ENCODE results near the gene DLK1.

DNA sequence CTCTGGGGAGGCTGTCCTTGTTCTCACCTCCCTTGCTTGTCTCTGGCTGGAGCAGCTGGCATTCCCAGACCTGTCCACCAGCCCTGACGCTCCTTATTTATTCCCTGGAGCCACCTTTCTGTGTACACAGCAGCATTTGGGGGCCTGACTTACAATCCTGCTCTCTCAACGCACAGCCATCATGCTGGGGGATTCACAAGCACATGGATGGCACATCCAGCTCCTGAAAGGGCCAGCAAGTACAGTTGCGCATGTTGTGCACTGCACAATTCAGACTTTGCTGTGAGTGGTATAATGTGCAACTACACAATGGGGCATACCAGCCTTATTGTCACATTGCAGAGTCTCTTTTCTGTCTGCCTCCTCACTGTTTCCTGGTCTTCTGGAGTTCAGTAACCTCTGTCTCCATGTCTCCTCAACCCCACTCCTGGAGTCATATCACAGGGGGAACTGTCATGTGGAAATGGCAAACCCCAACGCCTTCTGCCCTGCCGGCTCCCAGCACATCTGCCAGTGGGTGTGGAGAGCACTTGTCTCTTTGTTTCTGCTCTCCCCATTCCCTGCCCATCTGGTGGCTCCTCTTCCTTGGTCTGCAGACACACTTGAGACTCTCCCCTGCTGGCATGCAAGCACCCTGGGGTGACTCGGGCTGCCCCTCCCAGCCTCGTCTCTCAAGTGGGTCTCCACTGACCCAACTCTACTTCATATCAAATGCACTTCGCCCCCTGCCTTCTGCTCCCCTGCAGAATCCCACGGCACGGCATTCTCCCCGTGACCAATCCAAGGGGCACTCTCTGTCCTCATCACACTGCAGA is 58.0 kb downstream of the DLK1 start:
- TF ChIP-seq CTCF (IDR thresholded peaks at IDR 0.05) = no peak
- TF ChIP-seq POLR2A (IDR thresholded peaks at IDR 0.05) = no peak
- TF ChIP-seq POLR2AphosphoS5 (IDR thresholded peaks at IDR 0.05; ENCODE audit: insufficient read depth in 1 of 2, low read depth in 1 of 2) = no peak

Data from vagina (tissue), 2 donors.